Ovary (tissue), 3 donors: ENCODE results near the gene DNLZ.

Experiments used
- EP300 ChIP-seq: sonication (generic); formaldehyde crosslinking; IDR thresholded peaks from one replicate; pipeline ENCODE4 v1.6.1; 2017; ENCODE audit warnings: antibody characterized with exemption
- TF ChIP-seq, protein P1 (sequence below), 3 donors: fragments of 450-650 bp in 2 of 3; fragments of 200-600 bp in 1 of 3; IDR thresholded peaks; one replicate each; pipeline versions ENCODE4 v1.5.1 to v1.8.0; 2016 to 2022; ENCODE audit warnings: antibody characterized with exemption in 3 of 3, mild to moderate bottlenecking in 1 of 3
- donor health status: DM: no; HTN: no; CAD: no.

DNA sequence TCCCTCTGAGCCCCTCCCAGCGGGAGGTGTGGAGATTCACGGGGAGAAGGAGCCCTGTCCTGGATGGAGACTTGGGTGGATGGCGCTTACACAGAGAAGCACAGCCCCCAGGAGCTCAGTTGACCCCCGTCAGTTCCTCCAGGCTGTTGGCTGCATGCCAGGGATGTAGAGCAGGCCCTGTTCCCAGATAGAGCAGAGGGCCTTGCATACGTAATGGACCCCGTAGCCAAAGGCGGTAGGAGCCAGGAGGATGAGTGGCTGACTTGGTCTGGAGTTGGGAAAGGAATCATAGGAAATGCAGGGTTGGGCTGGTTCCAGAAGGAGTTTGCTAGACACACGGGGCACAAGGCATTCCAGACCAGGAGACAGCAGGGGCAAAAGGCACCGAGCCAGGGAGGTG, 49.4 kb upstream of the DNLZ start:
- no peak for TF ChIP-seq EP300
- TF ChIP-seq, protein P1, sequence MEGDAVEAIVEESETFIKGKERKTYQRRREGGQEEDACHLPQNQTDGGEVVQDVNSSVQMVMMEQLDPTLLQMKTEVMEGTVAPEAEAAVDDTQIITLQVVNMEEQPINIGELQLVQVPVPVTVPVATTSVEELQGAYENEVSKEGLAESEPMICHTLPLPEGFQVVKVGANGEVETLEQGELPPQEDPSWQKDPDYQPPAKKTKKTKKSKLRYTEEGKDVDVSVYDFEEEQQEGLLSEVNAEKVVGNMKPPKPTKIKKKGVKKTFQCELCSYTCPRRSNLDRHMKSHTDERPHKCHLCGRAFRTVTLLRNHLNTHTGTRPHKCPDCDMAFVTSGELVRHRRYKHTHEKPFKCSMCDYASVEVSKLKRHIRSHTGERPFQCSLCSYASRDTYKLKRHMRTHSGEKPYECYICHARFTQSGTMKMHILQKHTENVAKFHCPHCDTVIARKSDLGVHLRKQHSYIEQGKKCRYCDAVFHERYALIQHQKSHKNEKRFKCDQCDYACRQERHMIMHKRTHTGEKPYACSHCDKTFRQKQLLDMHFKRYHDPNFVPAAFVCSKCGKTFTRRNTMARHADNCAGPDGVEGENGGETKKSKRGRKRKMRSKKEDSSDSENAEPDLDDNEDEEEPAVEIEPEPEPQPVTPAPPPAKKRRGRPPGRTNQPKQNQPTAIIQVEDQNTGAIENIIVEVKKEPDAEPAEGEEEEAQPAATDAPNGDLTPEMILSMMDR (IDR thresholded peaks at IDR 0.05): no peak
